WTC11 (cell line): ENCODE data around the gene ALG11. TPM values are rescaled to one million over a fixed set of nuclear protein-coding genes. Genes with fewer than 3 reads are reported as not detected.
A peak's percentile ranks its signal among the peaks of the same experiment; 100 is the strongest.

Source experiments
- ATAC-seq: fragments of 200-7000 bp; cut with Tn5 transposase; 2 replicates; pipeline ENCODE4 v1.10.0; 2021; ENCODE audit warnings: mild to moderate bottlenecking, moderate library complexity
- CTCF ChIA-PET: fragments of 300-600 bp; sonication (Branson Sonifier 250); formaldehyde crosslinking; loops from one replicate; lab custom pipeline; 2021; ENCODE audit warnings: antibody characterized with exemption; lab: Charles Lee
- POLR2A ChIA-PET: fragments of 350-600 bp; sonication (Branson Sonifier 250); formaldehyde crosslinking; loops from one replicate; lab custom pipeline; 2021; ENCODE audit warnings: antibody characterized with exemption; lab: Charles Lee
- DNase-seq: peaks from one replicate; pipeline ENCODE4 v3.0.0; 2021; ENCODE audit warnings: low spot score
- H3K27ac Mint-ChIP-seq: 2 replicates; pipeline ENCODE4 v1.8.0; 2021; ENCODE audit warnings: mixed read lengths
- H3K27me3 Mint-ChIP-seq: 2 replicates; pipeline ENCODE4 v1.8.0; 2021; ENCODE audit warnings: low read depth, mild to moderate bottlenecking, moderate library complexity, mixed read lengths
- H3K36me3 Mint-ChIP-seq: 2 replicates; pipeline ENCODE4 v1.8.0; 2021; ENCODE audit warnings: mixed read lengths
- H3K4me1 Mint-ChIP-seq: 2 replicates; pipeline ENCODE4 v1.8.0; 2022; ENCODE audit warnings: mixed read lengths
- H3K4me3 Mint-ChIP-seq: 2 replicates; pipeline ENCODE4 v1.8.0; 2021; ENCODE audit warnings: mild to moderate bottlenecking, moderate library complexity, mixed read lengths
- H3K9me3 Mint-ChIP-seq: 2 replicates; pipeline ENCODE4 v1.8.0; 2021; ENCODE audit warnings: mixed read lengths
- ARID4B ChIP-seq: sonication (generic); formaldehyde crosslinking; IDR thresholded peaks from 2 replicates; pipeline ENCODE4 v1.8.0; 2023; ENCODE audit warnings: missing genetic modification reagents, mild to moderate bottlenecking, borderline replicate concordance
- ATF6 ChIP-seq: sonication (generic); formaldehyde crosslinking; IDR thresholded peaks from 2 replicates; pipeline ENCODE4 v1.8.1; 2023; ENCODE audit warnings: mild to moderate bottlenecking, missing genetic modification reagents
- CDX4 ChIP-seq: fragments of 250-450 bp; sonication (Bioruptor Pico); IDR thresholded peaks from 2 replicates; pipeline ENCODE4 v1.9.0; 2021; ENCODE audit warnings: moderate library complexity, mild to moderate bottlenecking, inconsistent platforms, borderline replicate concordance
- CREM ChIP-seq: sonication (generic); formaldehyde crosslinking; IDR thresholded peaks from 2 replicates; pipeline ENCODE4 v1.8.1; 2022; ENCODE audit warnings: mild to moderate bottlenecking, missing genetic modification reagents, moderate library complexity
- E2F4 ChIP-seq: sonication (generic); formaldehyde crosslinking; IDR thresholded peaks from 2 replicates; pipeline ENCODE4 v1.8.1; 2022; ENCODE audit warnings: low read depth, mild to moderate bottlenecking, moderate library complexity, missing genetic modification reagents, borderline replicate concordance
- ELF4 ChIP-seq: sonication (generic); formaldehyde crosslinking; IDR thresholded peaks from 2 replicates; pipeline ENCODE4 v1.8.1; 2022; ENCODE audit warnings: low read depth, mild to moderate bottlenecking, moderate library complexity, missing genetic modification reagents
- ERG ChIP-seq: fragments of 250-450 bp; sonication (Bioruptor Pico); IDR thresholded peaks from 2 replicates; pipeline ENCODE4 v1.8.0; 2021; ENCODE audit warnings: mild to moderate bottlenecking
- ETV6 ChIP-seq: sonication (generic); formaldehyde crosslinking; IDR thresholded peaks from 2 replicates; pipeline ENCODE4 v1.8.1; 2022; ENCODE audit warnings: mild to moderate bottlenecking, missing genetic modification reagents
- HMGXB4 ChIP-seq: sonication (generic); formaldehyde crosslinking; IDR thresholded peaks from 2 replicates; pipeline ENCODE4 v1.8.1; 2023; ENCODE audit warnings: mild to moderate bottlenecking, moderate library complexity, missing genetic modification reagents
- IRF2 ChIP-seq: sonication (generic); formaldehyde crosslinking; IDR thresholded peaks from 2 replicates; pipeline ENCODE4 v1.8.0; 2022; ENCODE audit warnings: low read depth, missing genetic modification reagents, borderline replicate concordance
- NFYB ChIP-seq: sonication (generic); formaldehyde crosslinking; conservative IDR thresholded peaks from 2 replicates; pipeline ENCODE4 v1.8.0; 2022; ENCODE audit warnings: low read depth, missing genetic modification reagents
- STAT6 ChIP-seq: sonication (generic); formaldehyde crosslinking; conservative IDR thresholded peaks from 2 replicates; pipeline ENCODE4 v1.8.1; 2023; ENCODE audit warnings: mild to moderate bottlenecking, low read depth, missing genetic modification reagents, moderate library complexity
- TCF7 ChIP-seq: sonication (generic); formaldehyde crosslinking; IDR thresholded peaks from 2 replicates; pipeline ENCODE4 v1.8.0; 2022; ENCODE audit warnings: mild to moderate bottlenecking, low read depth, missing genetic modification reagents, moderate library complexity
- TEAD4 ChIP-seq: sonication (generic); formaldehyde crosslinking; IDR thresholded peaks from 2 replicates; pipeline ENCODE4 v1.8.0; 2022; ENCODE audit warnings: mild to moderate bottlenecking, missing genetic modification reagents
- ZBTB21 ChIP-seq: sonication (generic); formaldehyde crosslinking; IDR thresholded peaks from 2 replicates; pipeline ENCODE4 v1.8.1; 2023; ENCODE audit warnings: mild to moderate bottlenecking, missing genetic modification reagents, borderline replicate concordance
- ZNF121 ChIP-seq: sonication (generic); formaldehyde crosslinking; IDR thresholded peaks from 2 replicates; pipeline ENCODE4 v1.8.0; 2023; ENCODE audit warnings: missing genetic modification reagents
- ZNF232 ChIP-seq: sonication (generic); formaldehyde crosslinking; IDR thresholded peaks from 2 replicates; pipeline ENCODE4 v1.8.0; 2022; ENCODE audit warnings: mild to moderate bottlenecking, missing genetic modification reagents
- ZNF416 ChIP-seq: fragments of 250-450 bp; sonication (Bioruptor Pico); IDR thresholded peaks from 2 replicates; pipeline ENCODE4 v1.9.0; 2021; ENCODE audit warnings: mild to moderate bottlenecking, inconsistent platforms
- ZSCAN18 ChIP-seq: fragments of 250-450 bp; sonication (Bioruptor Pico); IDR thresholded peaks from 2 replicates; pipeline ENCODE4 v2.1.2; 2022; ENCODE audit warnings: mild to moderate bottlenecking, moderate library complexity
- total RNA-seq: library from RNA; stranded (reverse); gene quantifications from 3 replicates; pipeline ENCODE4 v1.2.3, GENCODE V29; 2021

Gene ALG11
- total RNA-seq, 1 experiment from 2014 or later: 40.6 TPM

- no peak overlapping the region for H3K4me3 Mint-ChIP-seq
- no peaks in the 10 kb centered on the region for H3K36me3 Mint-ChIP-seq
- peaks cover 13% of the 10 kb centered on the region for H3K9me3 Mint-ChIP-seq
- H3K27me3 Mint-ChIP-seq: no peaks in the 10 kb centered on the region
- peak; percentile 51; the same call in 1 of the 2 replicates for TF ChIP-seq ZNF121
- no peak for TF ChIP-seq E2F4 (CRISPR knock-in tag)
- TF ChIP-seq, all 79 proteins: peak for 1
- ChIA-PET CTCF (no interaction called here), POLR2A (no interaction called here)
- DNase-seq: no peak
- Mint-ChIP-seq H3K27ac (no peak overlapping the region), H3K4me1 (peaks cover 15% of the 10 kb centered on the region)
- no peak for ATAC-seq
These were observed 35.3 kb downstream of the ALG11 start for GRCh38 chr13:52047463-52047862.

GRCh38 chr13:52048516-52048915, 36.3 kb downstream of the ALG11 start:
- ChIA-PET POLR2A (interaction anchor here (0.6 kb wide), 1 partner anchor 397 kb away, joined by 5 read pairs; no protein-coding TSS in a partner anchor), CTCF (no interaction called here)
- no peak overlapping the region for H3K4me3 Mint-ChIP-seq
- no peak for DNase-seq
- H3K4me1 Mint-ChIP-seq: peaks cover 21% of the 10 kb centered on the region
- no peak overlapping the region for H3K27ac Mint-ChIP-seq
- peaks cover 13% of the 10 kb centered on the region for H3K9me3 Mint-ChIP-seq
- H3K27me3 Mint-ChIP-seq: no peaks in the 10 kb centered on the region
- ATAC-seq: no peak
- H3K36me3 Mint-ChIP-seq: no peaks in the 10 kb centered on the region
- TF ChIP-seq ARID4B (CRISPR knock-in tag) (no peak), HMGXB4 (CRISPR knock-in tag) (no peak), ZSCAN18 (CRISPR knock-in tag) (no peak), STAT6 (no peak), ZBTB21 (CRISPR knock-in tag) (no peak), NFYB (CRISPR knock-in tag) (no peak), IRF2 (no peak), ZNF232 (no peak), TEAD4 (CRISPR knock-in tag) (no peak), ERG (CRISPR knock-in tag) (no peak), CDX4 (CRISPR knock-in tag) (no peak), TCF7 (no peak), ELF4 (CRISPR knock-in tag) (no peak), ZNF416 (CRISPR knock-in tag) (no peak), ATF6 (CRISPR knock-in tag) (no peak), CREM (CRISPR knock-in tag) (no peak), ETV6 (CRISPR knock-in tag) (no peak)
